GM23248 (cell line): ENCODE measurements around the gene C1QL4. TPM values are rescaled to one million over a fixed set of nuclear protein-coding genes. Genes with fewer than 3 reads are reported as not detected.

Experiments used
- DNase-seq: peaks from one replicate; pipeline ENCODE4 v3.0.0-alpha.2; 2015
- H2AFZ ChIP-seq: fragments of 200-600 bp; sonication (generic); 2 replicates; pipeline ENCODE4 v1.6.1; 2016; ENCODE audit warnings: antibody characterized with exemption
- H3F3A ChIP-seq: fragments of 200-600 bp; sonication (generic); 2 replicates; pipeline ENCODE4 v1.6.1; 2016; ENCODE audit warnings: mild to moderate bottlenecking, antibody characterized with exemption, mixed run types; ENCODE audit not compliant: insufficient read depth
- H3K27ac ChIP-seq: fragments of 200-600 bp; sonication (generic); 2 replicates; pipeline ENCODE4 v1.5.1; 2016; ENCODE audit warnings: mild to moderate bottlenecking
- H3K27me3 ChIP-seq: fragments of 200-600 bp; sonication (generic); replicated peaks from 2 replicates; pipeline ENCODE4 v1.6.1; 2016; ENCODE audit warnings: mild to moderate bottlenecking; ENCODE audit not compliant: insufficient read depth
- H3K36me3 ChIP-seq: fragments of 200-600 bp; sonication (generic); 2 replicates; pipeline ENCODE4 v1.6.1; 2016; ENCODE audit warnings: low read depth, mild to moderate bottlenecking
- H3K4me1 ChIP-seq: fragments of 200-600 bp; sonication (generic); 2 replicates; pipeline ENCODE4 v1.6.1; 2016; ENCODE audit warnings: mild to moderate bottlenecking; ENCODE audit not compliant: insufficient read depth
- H3K4me2 ChIP-seq: fragments of 200-600 bp; sonication (generic); one replicate; pipeline ENCODE4 v1.6.1; 2016; ENCODE audit warnings: mild to moderate bottlenecking; ENCODE audit not compliant: unreplicated experiment
- H3K4me3 ChIP-seq: fragments of 200-600 bp; sonication (generic); 2 replicates; pipeline ENCODE4 v1.5.1; 2016; ENCODE audit warnings: mild to moderate bottlenecking
- H3K79me2 ChIP-seq: fragments of 200-600 bp; sonication (generic); 2 replicates; pipeline ENCODE4 v1.6.1; 2016; ENCODE audit warnings: mild to moderate bottlenecking; ENCODE audit not compliant: insufficient read depth
- H3K9ac ChIP-seq: fragments of 200-600 bp; sonication (generic); 2 replicates; pipeline ENCODE4 v1.6.1; 2016; ENCODE audit warnings: mild to moderate bottlenecking
- H3K9me2 ChIP-seq: fragments of 200-600 bp; sonication (generic); 2 replicates; pipeline ENCODE4 v1.6.1; 2016; ENCODE audit warnings: mixed run types, mild to moderate bottlenecking, moderate library complexity; ENCODE audit not compliant: insufficient read depth
- H3K9me3 ChIP-seq: fragments of 200-600 bp; sonication (generic); one replicate; pipeline ENCODE4 v1.6.1; 2017; ENCODE audit warnings: low read depth
- H4K20me1 ChIP-seq: fragments of 200-600 bp; sonication (generic); 2 replicates; pipeline ENCODE4 v1.6.0; 2016; ENCODE audit not compliant: insufficient read depth
- EZH2 ChIP-seq: fragments of 200-600 bp; sonication (generic); IDR thresholded peaks from 2 replicates; pipeline ENCODE4 v1.6.1; 2018; ENCODE audit warnings: antibody characterized with exemption, mild to moderate bottlenecking; ENCODE audit not compliant: insufficient read depth, poor library complexity, severe bottlenecking
- EZH2phosphoT487 ChIP-seq: fragments of 200-600 bp; sonication (generic); IDR thresholded peaks from 2 replicates; pipeline ENCODE4 v1.6.1; 2018; ENCODE audit warnings: antibody characterized with exemption, moderate library complexity, mild to moderate bottlenecking, low read depth; ENCODE audit not compliant: insufficient read depth
- WGBS, 2 experiments: methylation state at CpG; one replicate each; pipeline ENCODE4 v1.1.6; 2015 to 2017; ENCODE audit warnings: low lambda C conversion rate in 2 of 2, low coverage in 1 of 2; ENCODE audit errors: missing lambda C conversion rate in 2 of 2; 5-methylcytosine and 5-hydroxymethylcytosine counted together
- in situ Hi-C: fragments of 300-500 bp; cut with MboI; formaldehyde crosslinking; loops from 2 replicates; pipeline ENCODE4 v1.15.0; 2020
- polyA plus RNA-seq: library from polyadenylated mRNA; unstranded; fragments of >200 nt; fragmentation: Nextera tagmentation; extraction: Ambion mirVana; gene quantifications from 2 replicates; pipeline ENCODE4 v1.2.1, GENCODE V29; 2016
- total RNA-seq: library from RNA; depleted of rRNA; stranded (reverse); fragments of >200 nt; shearing (Covaris generic); gene quantifications from 2 replicates; pipeline ENCODE4 v1.2.3, GENCODE V29; 2014

C1QL4 gene
- total and polyA plus RNA-seq, 2 experiments from 2014 or later = not detected

DNA sequence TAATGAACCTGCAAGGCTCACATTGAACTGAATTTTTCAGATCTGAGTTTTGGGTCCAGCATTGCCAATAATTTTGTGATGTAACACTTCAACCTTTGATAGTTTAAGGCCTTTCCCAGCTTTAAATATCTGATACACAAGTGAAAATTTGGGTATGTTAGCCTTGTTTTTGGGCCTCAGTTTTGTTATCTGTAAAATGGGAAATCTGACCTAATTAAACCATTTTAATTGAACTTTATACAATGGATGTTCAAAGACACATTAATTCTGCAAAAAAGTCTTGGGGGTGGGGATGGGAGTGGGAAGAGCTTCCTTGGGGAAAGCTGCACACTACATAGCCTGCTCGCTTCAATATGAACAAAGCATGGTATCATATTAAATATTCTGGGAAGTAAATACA is 25.1 kb upstream of the C1QL4 start:
- Histone ChIP-seq H3K4me3 (no peak overlapping the region), H3K27ac (no peak overlapping the region), H3K9me2 (no peaks in the 10 kb centered on the region), H3K9me3 (no peaks in the 10 kb centered on the region), H3K4me2 (no peak overlapping the region), H3K4me1 (peaks cover 28% of the 10 kb centered on the region), H3K79me2 (peaks cover 5% of the 10 kb centered on the region; the same call in 1 of the 2 replicates), H3F3A (peaks cover 31% of the 10 kb centered on the region), H2AFZ (no peak overlapping the region), H4K20me1 (no peaks in the 10 kb centered on the region), H3K27me3 (no peaks in the 10 kb centered on the region), H3K36me3 (no peaks in the 10 kb centered on the region), H3K9ac (no peak overlapping the region)
- no peak for TF ChIP-seq EZH2phosphoT487
- no peak for TF ChIP-seq EZH2
- in situ Hi-C loops = loop anchor here (10.0 kb wide), 1 partner anchor 143 kb away; no protein-coding TSS in a partner anchor
- WGBS, 2 experiments = 83 to 97% methylated on average over 1 of the region's 1 CpG
- no peak for DNase-seq

DNA sequence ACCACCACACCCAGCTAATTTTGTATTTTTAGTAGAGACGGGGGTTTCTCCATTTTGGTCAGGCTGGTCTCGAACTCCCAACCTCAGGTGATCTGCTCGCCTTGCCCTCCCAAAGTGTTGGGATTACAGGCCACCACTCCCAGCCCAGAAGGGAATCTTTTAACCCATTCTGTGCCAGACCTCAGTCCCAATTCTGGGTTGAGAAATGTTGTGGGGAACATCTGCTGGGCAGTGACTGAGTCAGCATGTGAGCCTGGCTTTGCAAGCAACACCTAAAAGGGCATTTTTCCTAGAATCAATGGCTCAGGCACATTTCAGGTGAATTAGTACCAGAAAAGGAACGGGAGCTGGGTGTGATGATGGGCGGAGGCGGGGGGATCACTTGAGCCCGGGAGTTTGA is 22.7 kb upstream of the C1QL4 start:
- H3K9ac ChIP-seq = no peak overlapping the region
- WGBS, 2 experiments = 40 to 46% methylated on average over 7 of the region's 7 CpGs

DNA sequence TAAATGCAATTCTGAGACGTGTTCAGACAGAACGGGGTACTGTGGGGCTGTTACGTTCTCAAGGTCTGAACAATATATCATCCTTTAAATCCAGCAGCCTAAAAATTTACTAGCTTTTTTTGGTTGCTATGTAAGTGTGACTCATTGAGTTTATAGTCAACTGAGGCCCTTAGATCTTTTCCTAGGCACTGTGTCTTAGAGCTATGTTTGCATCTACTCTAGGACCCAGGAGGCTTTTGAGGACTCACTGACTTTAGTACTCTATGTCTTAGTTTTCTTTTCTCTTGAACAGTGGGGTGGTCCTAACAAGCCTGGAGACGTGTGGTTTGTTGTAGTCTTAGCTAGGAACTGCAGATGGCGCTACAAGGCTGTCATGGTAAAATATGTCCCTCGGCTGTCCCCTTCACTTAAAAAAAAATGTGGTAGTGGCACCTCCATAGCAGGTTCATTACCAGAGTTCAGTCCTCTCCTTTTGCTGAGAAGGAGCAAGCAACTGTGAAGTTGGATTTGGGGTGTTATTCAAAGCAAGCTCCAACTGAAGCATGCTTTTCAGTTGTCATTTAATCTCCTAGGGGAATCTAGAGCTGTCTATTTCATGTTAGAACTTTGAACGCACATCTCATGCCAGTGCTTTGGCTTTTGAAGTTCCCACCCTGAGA is 21.6 kb upstream of the C1QL4 start:
- no peak overlapping the region for H3K4me3 ChIP-seq
- no peaks in the 10 kb centered on the region for H3K9me3 ChIP-seq
- in situ Hi-C loops = no loop called here
- no peaks in the 10 kb centered on the region for H3K27me3 ChIP-seq
- peaks cover 14% of the 10 kb centered on the region for H3K4me1 ChIP-seq
- peak overlapping the region; percentile 13 for H3K4me2 ChIP-seq
- 16 to 17% methylated on average over 7 of the region's 7 CpGs for WGBS, 2 experiments
- H3K79me2 ChIP-seq = no peaks in the 10 kb centered on the region
- no peak overlapping the region for H3K9ac ChIP-seq
- no peaks in the 10 kb centered on the region for H4K20me1 ChIP-seq
- no peak for TF ChIP-seq EZH2
- no peak for TF ChIP-seq EZH2phosphoT487
- H3K36me3 ChIP-seq = no peaks in the 10 kb centered on the region
- no peak overlapping the region for H3K27ac ChIP-seq
- DNase-seq = peak; percentile 62
- H3F3A ChIP-seq = peaks cover 12% of the 10 kb centered on the region; the same call in 1 of the 2 replicates
- peak overlapping the region; percentile 13; the same call in 1 of the 2 replicates for H2AFZ ChIP-seq
- no peaks in the 10 kb centered on the region for H3K9me2 ChIP-seq

More for the DNA sequence above, 22.7 kb upstream of the C1QL4 start:
- Histone ChIP-seq H4K20me1 (no peaks in the 10 kb centered on the region), H3K4me1 (peaks cover 17% of the 10 kb centered on the region), H3K79me2 (no peaks in the 10 kb centered on the region), H3K9me3 (no peaks in the 10 kb centered on the region), H3K27ac (no peak overlapping the region), H3K9me2 (no peaks in the 10 kb centered on the region), H3K4me2 (no peak overlapping the region), H2AFZ (0 out of 2 replicates have a peak overlapping the region, but pooled peaks have one; percentile 13), H3K4me3 (no peak overlapping the region), H3K36me3 (no peaks in the 10 kb centered on the region), H3K27me3 (no peaks in the 10 kb centered on the region), H3F3A (peaks cover 18% of the 10 kb centered on the region)
- DNase-seq = peak; percentile 30
- in situ Hi-C loops = loop anchor here (10.0 kb wide), 1 partner anchor 145 kb away; no protein-coding TSS in a partner anchor
- TF ChIP-seq EZH2phosphoT487 = no peak
- no peak for TF ChIP-seq EZH2

DNA sequence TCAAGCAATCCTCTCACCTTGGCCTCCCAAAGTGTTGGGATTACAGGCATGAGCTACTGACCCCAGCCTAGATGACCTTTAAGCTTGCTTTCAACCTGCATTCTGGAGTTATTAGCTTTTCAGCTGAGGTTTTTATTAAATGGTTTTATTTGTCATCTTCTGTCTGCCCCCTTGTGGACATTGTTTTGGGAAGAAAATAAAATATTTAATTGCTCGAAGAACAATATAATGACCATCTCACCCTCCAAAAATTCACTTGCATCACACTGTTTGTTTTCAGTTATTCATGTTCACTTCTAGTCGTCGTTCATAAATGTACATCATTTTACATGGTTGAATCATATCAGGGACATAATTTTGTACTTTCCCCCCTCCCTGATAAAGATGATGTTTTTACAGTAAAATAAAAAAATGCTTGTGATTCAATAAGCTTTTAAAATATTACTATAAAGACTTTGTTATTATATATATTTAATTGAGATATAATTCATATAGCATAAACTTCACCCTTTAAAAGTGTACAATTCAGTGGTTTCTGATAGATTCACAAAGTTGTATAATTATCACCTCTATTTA is 20.2 kb upstream of the C1QL4 start:
- H3K9me2 ChIP-seq = no peaks in the 10 kb centered on the region
- H2AFZ ChIP-seq = no peak overlapping the region
- H4K20me1 ChIP-seq = no peaks in the 10 kb centered on the region
- peak overlapping the region; percentile 46 for H3K4me2 ChIP-seq
- H3K79me2 ChIP-seq = no peaks in the 10 kb centered on the region
- TF ChIP-seq EZH2phosphoT487 = no peak
- TF ChIP-seq EZH2 = no peak
- H3K9ac ChIP-seq = no peak overlapping the region
- no peaks in the 10 kb centered on the region for H3K36me3 ChIP-seq
- peak overlapping the region; percentile 47 for H3K27ac ChIP-seq
- H3K4me3 ChIP-seq = no peak overlapping the region
- peaks cover 12% of the 10 kb centered on the region; the same call in 1 of the 2 replicates for H3F3A ChIP-seq
- peaks cover 14% of the 10 kb centered on the region for H3K4me1 ChIP-seq
- in situ Hi-C loops = no loop called here
- peak; percentile 83 for DNase-seq
- no peaks in the 10 kb centered on the region for H3K9me3 ChIP-seq
- WGBS, 2 experiments = 0 to 2% methylated on average over 3 of the region's 3 CpGs
- H3K27me3 ChIP-seq = no peaks in the 10 kb centered on the region
